GM12878 (cell line): ENCODE data around the gene DDX5.

Source experiments
- CHD4 ChIP-seq: fragments of 200-600 bp; sonication (generic); IDR thresholded peaks from 2 replicates; pipeline ENCODE4 v1.6.1; 2016; ENCODE audit warnings: mild to moderate bottlenecking
- CTCF ChIP-seq, 3 experiments: IDR thresholded peaks in 2 of 3; conservative IDR thresholded peaks in 1 of 3; 2 replicates each; pipeline ENCODE4 v1.5.1; 2011; ENCODE audit warnings: low read depth in 3 of 3, low read length in 3 of 3, mild to moderate bottlenecking in 3 of 3, control low read depth in 2 of 3, moderate library complexity in 2 of 3, inconsistent platforms in 1 of 3, mixed read lengths in 1 of 3; ENCODE audit not compliant: control insufficient read depth in 2 of 3, insufficient read depth in 1 of 3; ENCODE audit errors: extremely low read depth in 1 of 3
- MXI1 ChIP-seq: fragments of 150-350 bp; IDR thresholded peaks from 2 replicates; pipeline ENCODE4 v1.6.1; 2011; ENCODE audit warnings: low read depth, mild to moderate bottlenecking, inconsistent platforms, low read length, improper control_type of control experiment
- MYC ChIP-seq: IDR thresholded peaks from 2 replicates; pipeline ENCODE4 v1.6.1; 2011; ENCODE audit warnings: mild to moderate bottlenecking, low read length, moderate library complexity, inconsistent platforms; ENCODE audit not compliant: insufficient read depth, insufficient replicate concordance, insufficient read length, severe bottlenecking
- NR2C2 ChIP-seq: IDR thresholded peaks from 2 replicates; pipeline ENCODE4 v1.6.1; 2011; ENCODE audit warnings: borderline replicate concordance, low read depth; ENCODE audit not compliant: control insufficient read depth, insufficient read length
- PAX8 ChIP-seq: fragments of 450-650 bp; IDR thresholded peaks from 2 replicates; pipeline ENCODE4 v1.6.1; 2017; ENCODE audit warnings: mild to moderate bottlenecking, moderate library complexity
- REST ChIP-seq: IDR thresholded peaks from 2 replicates; pipeline ENCODE4 v1.6.1; 2012; ENCODE audit warnings: mild to moderate bottlenecking, low read depth, low read length
- YY1 ChIP-seq: IDR thresholded peaks from 2 replicates; pipeline ENCODE4 v1.6.1; 2011; ENCODE audit warnings: low read depth, mild to moderate bottlenecking, low read length
- ZBTB40 ChIP-seq: fragments of 450-650 bp; IDR thresholded peaks from 2 replicates; pipeline ENCODE4 v1.6.1; 2016; ENCODE audit warnings: mild to moderate bottlenecking, moderate library complexity, borderline replicate concordance
- TF ChIP-seq, protein P1 (sequence below): IDR thresholded peaks from 2 replicates; pipeline ENCODE4 v1.6.1; 2011; ENCODE audit warnings: low read depth, low read length, improper control_type of control experiment, borderline replicate concordance
- TF ChIP-seq, protein P2 (sequence below): fragments of 450-650 bp; conservative IDR thresholded peaks from 2 replicates; pipeline ENCODE4 v1.6.1; 2017; ENCODE audit warnings: mild to moderate bottlenecking, moderate library complexity
- TF ChIP-seq, protein P3 (sequence below): IDR thresholded peaks from 2 replicates; pipeline ENCODE4 v1.6.1; 2011; ENCODE audit warnings: borderline replicate concordance, low read depth, mild to moderate bottlenecking, moderate library complexity, low read length; ENCODE audit not compliant: insufficient read depth, poor library complexity, severe bottlenecking

DNA sequence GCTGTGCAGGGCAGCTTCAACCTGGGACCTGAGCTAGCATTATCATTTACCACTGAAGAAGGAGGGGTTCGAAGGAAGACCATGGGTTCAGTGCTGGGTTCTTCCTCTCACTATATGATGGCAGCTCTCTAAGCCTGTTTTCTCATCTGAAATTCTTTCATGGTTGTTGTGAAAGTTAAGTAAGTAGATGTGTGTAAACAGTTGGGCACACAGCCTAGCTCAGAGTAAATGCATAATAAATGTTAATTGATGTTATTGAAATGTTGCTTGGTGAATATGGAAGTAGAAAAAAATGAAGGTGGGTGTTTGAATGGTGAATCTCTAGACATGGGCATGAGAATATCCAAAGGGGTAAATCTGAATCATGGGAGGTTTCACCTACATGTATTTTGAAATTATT lies 9.7 kb upstream of the DDX5 start:
- TF ChIP-seq, protein P1, sequence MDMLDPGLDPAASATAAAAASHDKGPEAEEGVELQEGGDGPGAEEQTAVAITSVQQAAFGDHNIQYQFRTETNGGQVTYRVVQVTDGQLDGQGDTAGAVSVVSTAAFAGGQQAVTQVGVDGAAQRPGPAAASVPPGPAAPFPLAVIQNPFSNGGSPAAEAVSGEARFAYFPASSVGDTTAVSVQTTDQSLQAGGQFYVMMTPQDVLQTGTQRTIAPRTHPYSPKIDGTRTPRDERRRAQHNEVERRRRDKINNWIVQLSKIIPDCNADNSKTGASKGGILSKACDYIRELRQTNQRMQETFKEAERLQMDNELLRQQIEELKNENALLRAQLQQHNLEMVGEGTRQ: no peak
- TF ChIP-seq NR2C2 (no peak), PAX8 (no peak), MYC (no peak), YY1 (no peak), CHD4 (no peak), CTCF (IDR thresholded peaks at IDR 0.05 in 2 of 3, conservative IDR thresholded peaks at IDR 0.05 in 1 of 3; ENCODE audit: control insufficient read depth in 2 of 3, extremely low read depth in 1 of 3, insufficient read depth in 1 of 3, low read depth in 3 of 3, low read length in 3 of 3) (no peak), MXI1 (no peak), ZBTB40 (no peak), REST (no peak)
- TF ChIP-seq, protein P2, sequence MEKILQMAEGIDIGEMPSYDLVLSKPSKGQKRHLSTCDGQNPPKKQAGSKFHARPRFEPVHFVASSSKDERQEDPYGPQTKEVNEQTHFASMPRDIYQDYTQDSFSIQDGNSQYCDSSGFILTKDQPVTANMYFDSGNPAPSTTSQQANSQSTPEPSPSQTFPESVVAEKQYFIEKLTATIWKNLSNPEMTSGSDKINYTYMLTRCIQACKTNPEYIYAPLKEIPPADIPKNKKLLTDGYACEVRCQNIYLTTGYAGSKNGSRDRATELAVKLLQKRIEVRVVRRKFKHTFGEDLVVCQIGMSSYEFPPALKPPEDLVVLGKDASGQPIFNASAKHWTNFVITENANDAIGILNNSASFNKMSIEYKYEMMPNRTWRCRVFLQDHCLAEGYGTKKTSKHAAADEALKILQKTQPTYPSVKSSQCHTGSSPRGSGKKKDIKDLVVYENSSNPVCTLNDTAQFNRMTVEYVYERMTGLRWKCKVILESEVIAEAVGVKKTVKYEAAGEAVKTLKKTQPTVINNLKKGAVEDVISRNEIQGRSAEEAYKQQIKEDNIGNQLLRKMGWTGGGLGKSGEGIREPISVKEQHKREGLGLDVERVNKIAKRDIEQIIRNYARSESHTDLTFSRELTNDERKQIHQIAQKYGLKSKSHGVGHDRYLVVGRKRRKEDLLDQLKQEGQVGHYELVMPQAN: no peak
- TF ChIP-seq, protein P3, sequence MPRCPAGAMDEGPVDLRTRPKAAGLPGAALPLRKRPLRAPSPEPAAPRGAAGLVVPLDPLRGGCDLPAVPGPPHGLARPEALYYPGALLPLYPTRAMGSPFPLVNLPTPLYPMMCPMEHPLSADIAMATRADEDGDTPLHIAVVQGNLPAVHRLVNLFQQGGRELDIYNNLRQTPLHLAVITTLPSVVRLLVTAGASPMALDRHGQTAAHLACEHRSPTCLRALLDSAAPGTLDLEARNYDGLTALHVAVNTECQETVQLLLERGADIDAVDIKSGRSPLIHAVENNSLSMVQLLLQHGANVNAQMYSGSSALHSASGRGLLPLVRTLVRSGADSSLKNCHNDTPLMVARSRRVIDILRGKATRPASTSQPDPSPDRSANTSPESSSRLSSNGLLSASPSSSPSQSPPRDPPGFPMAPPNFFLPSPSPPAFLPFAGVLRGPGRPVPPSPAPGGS: no peak
